ENCODE measurements around the gene SLC16A5. TPM values are rescaled to one million over a fixed set of nuclear protein-coding genes. Genes with fewer than 3 reads are reported as not detected.
"Not testable (repeated sequence)": the region's sequence is repeated elsewhere in the genome, so short reads cannot be mapped to it uniquely, and the experiment has no call there.

The SLC16A5 gene
- polyA plus RNA-seq, 4 donors: 23.5 to 35.4 (median 32.2) TPM

- H3K36me3 ChIP-seq (ENCODE audit: control insufficient read depth in 3 of 3, insufficient read depth in 2 of 3, low read depth in 1 of 3, low read length in 3 of 3): peaks cover 0 to 52% (median 5%) of the 10 kb centered on the region in 3 donors
- not testable (repeated sequence) for H3K27me3 ChIP-seq (ENCODE audit: control insufficient read depth in 3 of 3, insufficient read depth in 3 of 3, low read length in 3 of 3); FAIRE-seq; H3K4me3 ChIP-seq (ENCODE audit: low read depth in 1 of 3, low read length in 3 of 3); H3K9me3 ChIP-seq (ENCODE audit: control insufficient read depth in 2 of 2, insufficient read depth in 1 of 2, low read depth in 1 of 2, low read length in 1 of 2); DNase-seq; H3K27ac ChIP-seq (ENCODE audit: low read depth in 1 of 3, low read length in 2 of 3)
- WGBS, 3 donors: 90 to 92% (median 91%) methylated on average over 14 of the region's 14 CpGs
- H3K4me1 ChIP-seq (ENCODE audit: control insufficient read depth in 3 of 3, insufficient read depth in 2 of 3, low read depth in 1 of 3, low read length in 2 of 3): peaks cover 0 to 12% (median 0%) of the 10 kb centered on the region in 3 donors
Measured at GRCh38 chr17:75133607-75134347, 46.0 kb downstream of the SLC16A5 start.

GRCh38 chr17:75135452-75135851 is 47.7 kb downstream of the SLC16A5 start:
- FAIRE-seq: no peak

GRCh38 chr17:75135946-75136345 is 48.2 kb downstream of the SLC16A5 start:
- Histone ChIP-seq H3K9me3 (ENCODE audit: control insufficient read depth in 2 of 2, insufficient read depth in 1 of 2, low read depth in 1 of 2, low read length in 1 of 2) (no peaks in the 10 kb centered on the region), H3K4me3 (ENCODE audit: low read depth in 1 of 3, low read length in 3 of 3) (no peak overlapping the region), H3K36me3 (ENCODE audit: control insufficient read depth in 3 of 3, insufficient read depth in 2 of 3, low read depth in 1 of 3, low read length in 3 of 3) (peaks cover 0 to 48% (median 2%) of the 10 kb centered on the region in 3 donors), H3K27me3 (ENCODE audit: control insufficient read depth in 3 of 3, insufficient read depth in 3 of 3, low read length in 3 of 3) (no peaks in the 10 kb centered on the region), H3K4me1 (ENCODE audit: control insufficient read depth in 3 of 3, insufficient read depth in 2 of 3, low read depth in 1 of 3, low read length in 2 of 3) (peaks cover 0 to 4% (median 0%) of the 10 kb centered on the region in 3 donors), H3K27ac (ENCODE audit: low read depth in 1 of 3, low read length in 2 of 3) (no peak overlapping the region)
- FAIRE-seq (no peak), DNase-seq (no peak)
- WGBS, 3 donors: 92 to 95% (median 93%) methylated on average over 8 of the region's 8 CpGs

More at GRCh38 chr17:75135452-75135851, 47.7 kb downstream of the SLC16A5 start:
- Histone ChIP-seq H3K36me3 (ENCODE audit: control insufficient read depth in 3 of 3, insufficient read depth in 2 of 3, low read depth in 1 of 3, low read length in 3 of 3) (peaks cover 0 to 46% (median 2%) of the 10 kb centered on the region in 3 donors), H3K27ac (ENCODE audit: low read depth in 1 of 3, low read length in 2 of 3) (no peak overlapping the region), H3K9me3 (ENCODE audit: control insufficient read depth in 2 of 2, insufficient read depth in 1 of 2, low read depth in 1 of 2, low read length in 1 of 2) (no peaks in the 10 kb centered on the region), H3K4me3 (ENCODE audit: low read depth in 1 of 3, low read length in 3 of 3) (no peak overlapping the region), H3K4me1 (ENCODE audit: control insufficient read depth in 3 of 3, insufficient read depth in 2 of 3, low read depth in 1 of 3, low read length in 2 of 3) (peaks cover 0 to 6% (median 0%) of the 10 kb centered on the region in 3 donors), H3K27me3 (ENCODE audit: control insufficient read depth in 3 of 3, insufficient read depth in 3 of 3, low read length in 3 of 3) (no peaks in the 10 kb centered on the region)
- WGBS, 3 donors: 82 to 90% (median 88%) methylated on average over 5 of the region's 5 CpGs
- no peak for DNase-seq

GRCh38 chr17:75137762-75138161 is 50.0 kb downstream of the SLC16A5 start:
- H3K4me3 ChIP-seq (ENCODE audit: low read depth in 1 of 3, low read length in 3 of 3); H3K27me3 ChIP-seq (ENCODE audit: control insufficient read depth in 3 of 3, insufficient read depth in 3 of 3, low read length in 3 of 3); H3K4me1 ChIP-seq (ENCODE audit: control insufficient read depth in 3 of 3, insufficient read depth in 2 of 3, low read depth in 1 of 3, low read length in 2 of 3); H3K27ac ChIP-seq (ENCODE audit: low read depth in 1 of 3, low read length in 2 of 3); DNase-seq; FAIRE-seq; H3K9me3 ChIP-seq (ENCODE audit: control insufficient read depth in 2 of 2, insufficient read depth in 1 of 2, low read depth in 1 of 2, low read length in 1 of 2): not testable (repeated sequence)
- 95 to 96% (median 95%) methylated on average over 9 of the region's 9 CpGs for WGBS, 3 donors
- H3K36me3 ChIP-seq (ENCODE audit: control insufficient read depth in 3 of 3, insufficient read depth in 2 of 3, low read depth in 1 of 3, low read length in 3 of 3): peaks cover 0 to 59% (median 2%) of the 10 kb centered on the region in 3 donors

DNA sequence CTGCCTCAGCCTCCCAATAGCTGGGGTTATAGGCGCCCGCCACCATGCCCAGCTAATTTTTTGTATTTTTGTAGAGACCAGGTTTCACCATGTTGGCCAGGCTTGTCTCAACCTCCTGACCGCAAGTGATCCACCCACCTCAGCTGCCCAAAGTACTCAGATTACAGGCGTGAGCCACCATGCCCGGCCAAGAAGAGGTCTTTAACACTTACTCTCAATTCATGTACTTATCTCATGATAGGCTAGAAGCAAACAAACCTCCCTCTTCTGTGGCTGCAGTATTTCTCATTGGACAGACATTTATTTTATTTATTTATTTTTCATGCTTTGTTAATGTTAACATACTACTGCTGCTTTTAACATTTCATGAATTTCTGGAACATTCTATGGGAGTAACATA is 50.8 kb downstream of the SLC16A5 start:
- H3K4me3 ChIP-seq (ENCODE audit: low read depth in 1 of 3, low read length in 3 of 3): no peak overlapping the region

GRCh38 chr17:75142236-75142971 is 54.6 kb downstream of the SLC16A5 start:
- Histone ChIP-seq H3K27me3 (ENCODE audit: control insufficient read depth in 3 of 3, insufficient read depth in 3 of 3, low read length in 3 of 3) (no peaks in the 10 kb centered on the region), H3K9me3 (ENCODE audit: control insufficient read depth in 2 of 2, insufficient read depth in 1 of 2, low read depth in 1 of 2, low read length in 1 of 2) (no peaks in the 10 kb centered on the region), H3K27ac (ENCODE audit: low read depth in 1 of 3, low read length in 2 of 3) (no peak overlapping the region), H3K36me3 (ENCODE audit: control insufficient read depth in 3 of 3, insufficient read depth in 2 of 3, low read depth in 1 of 3, low read length in 3 of 3) (peaks cover 4 to 75% (median 5%) of the 10 kb centered on the region in 3 donors), H3K4me1 (ENCODE audit: control insufficient read depth in 3 of 3, insufficient read depth in 2 of 3, low read depth in 1 of 3, low read length in 2 of 3) (no peaks in the 10 kb centered on the region), H3K4me3 (ENCODE audit: low read depth in 1 of 3, low read length in 3 of 3) (no peak overlapping the region)
- FAIRE-seq (no peak), DNase-seq (no peak)
- WGBS, 3 donors: 84 to 92% (median 86%) methylated on average over 12 to 13 of the region's 13 CpGs

More for the DNA sequence above, 50.8 kb downstream of the SLC16A5 start:
- 92 to 97% (median 93%) methylated on average over 5 of the region's 5 CpGs for WGBS, 3 donors
- H3K9me3 ChIP-seq (ENCODE audit: control insufficient read depth in 2 of 2, insufficient read depth in 1 of 2, low read depth in 1 of 2, low read length in 1 of 2): no peaks in the 10 kb centered on the region
- DNase-seq: no peak
- FAIRE-seq: no peak
- H3K27me3 ChIP-seq (ENCODE audit: control insufficient read depth in 3 of 3, insufficient read depth in 3 of 3, low read length in 3 of 3): no peaks in the 10 kb centered on the region
- H3K27ac ChIP-seq (ENCODE audit: low read depth in 1 of 3, low read length in 2 of 3): no peak overlapping the region
- H3K36me3 ChIP-seq (ENCODE audit: control insufficient read depth in 3 of 3, insufficient read depth in 2 of 3, low read depth in 1 of 3, low read length in 3 of 3): peaks cover 0 to 67% (median 2%) of the 10 kb centered on the region in 3 donors
- H3K4me1 ChIP-seq (ENCODE audit: control insufficient read depth in 3 of 3, insufficient read depth in 2 of 3, low read depth in 1 of 3, low read length in 2 of 3): no peaks in the 10 kb centered on the region

DNA sequence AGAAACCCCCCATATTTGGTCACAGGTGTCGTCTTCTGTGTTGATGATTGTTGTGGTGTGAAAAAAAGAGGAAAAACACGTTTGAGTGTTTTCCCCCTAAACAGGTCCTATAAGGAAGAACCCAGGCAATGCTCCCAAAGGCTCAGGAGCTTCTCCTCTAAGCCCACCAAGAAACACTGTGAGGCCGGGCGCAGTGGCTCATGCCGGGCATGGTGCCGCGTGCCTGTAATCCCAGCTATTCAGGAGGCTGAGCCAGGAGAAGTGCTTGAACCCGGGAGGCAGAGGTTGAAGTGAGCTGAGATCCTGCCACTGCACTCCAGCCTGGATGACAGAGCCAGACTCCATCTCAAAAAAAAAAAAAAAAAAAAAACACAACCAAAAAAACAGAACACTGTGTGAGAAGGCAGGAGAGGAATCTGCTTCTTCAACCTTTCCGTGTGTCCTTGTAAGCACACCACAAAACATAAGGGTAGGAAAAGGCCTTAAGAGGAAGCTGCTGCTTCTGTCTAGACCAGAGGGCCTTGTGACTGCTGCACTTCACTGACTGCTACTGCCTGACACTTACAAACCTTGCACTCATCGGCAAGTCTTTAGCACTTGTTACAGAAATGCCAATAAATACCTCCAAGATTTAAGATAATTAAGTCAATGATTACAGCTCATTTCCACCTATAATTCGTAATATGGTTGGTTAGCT is 57.2 kb downstream of the SLC16A5 start:
- FAIRE-seq (no peak), DNase-seq (no peak)
- H3K4me3 ChIP-seq (ENCODE audit: low read depth in 1 of 3, low read length in 3 of 3): no peak overlapping the region
- WGBS, 3 donors: 89 to 94% (median 92%) methylated on average over 11 of the region's 11 CpGs
- peaks cover 6 to 70% (median 7%) of the 10 kb centered on the region in 3 donors for H3K36me3 ChIP-seq (ENCODE audit: control insufficient read depth in 3 of 3, insufficient read depth in 2 of 3, low read depth in 1 of 3, low read length in 3 of 3)
- no peaks in the 10 kb centered on the region for H3K9me3 ChIP-seq (ENCODE audit: control insufficient read depth in 2 of 2, insufficient read depth in 1 of 2, low read depth in 1 of 2, low read length in 1 of 2)
- no peak overlapping the region for H3K27ac ChIP-seq (ENCODE audit: low read depth in 1 of 3, low read length in 2 of 3)
- H3K27me3 ChIP-seq (ENCODE audit: control insufficient read depth in 3 of 3, insufficient read depth in 3 of 3, low read length in 3 of 3): no peaks in the 10 kb centered on the region
- peaks cover 0 to 12% (median 2%) of the 10 kb centered on the region in 3 donors for H3K4me1 ChIP-seq (ENCODE audit: control insufficient read depth in 3 of 3, insufficient read depth in 2 of 3, low read depth in 1 of 3, low read length in 2 of 3)

- no peak overlapping the region for H3K4me3 ChIP-seq (ENCODE audit: low read depth in 1 of 3, low read length in 3 of 3)
- peaks cover 0 to 12% (median 3%) of the 10 kb centered on the region in 3 donors for H3K4me1 ChIP-seq (ENCODE audit: control insufficient read depth in 3 of 3, insufficient read depth in 2 of 3, low read depth in 1 of 3, low read length in 2 of 3)
- FAIRE-seq (no peak), DNase-seq (no peak)
- no peak overlapping the region for H3K27ac ChIP-seq (ENCODE audit: low read depth in 1 of 3, low read length in 2 of 3)
- no peaks in the 10 kb centered on the region for H3K9me3 ChIP-seq (ENCODE audit: control insufficient read depth in 2 of 2, insufficient read depth in 1 of 2, low read depth in 1 of 2, low read length in 1 of 2)
- peaks cover 6 to 56% (median 7%) of the 10 kb centered on the region in 3 donors for H3K36me3 ChIP-seq (ENCODE audit: control insufficient read depth in 3 of 3, insufficient read depth in 2 of 3, low read depth in 1 of 3, low read length in 3 of 3)
- H3K27me3 ChIP-seq (ENCODE audit: control insufficient read depth in 3 of 3, insufficient read depth in 3 of 3, low read length in 3 of 3): no peaks in the 10 kb centered on the region
- WGBS, 3 donors: 87 to 88% (median 87%) methylated on average over 3 of the region's 3 CpGs
Measured at GRCh38 chr17:75146592-75146991, 58.8 kb downstream of the SLC16A5 start.

Data from small intestine (tissue), 7 donors.